GM13977 (cell line): ENCODE results near the gene WDPCP.

Experiments used
- DNase-seq: peaks from one replicate; pipeline ENCODE4 v3.0.0; 2012; ENCODE audit warnings: low spot score
- in situ Hi-C: fragments of 300-500 bp; cut with MboI; formaldehyde crosslinking; loops from one replicate; pipeline ENCODE4 v1.12.0; 2022; ENCODE audit warnings: low sequenced_read_pairs, low pct_unique_long_range_greater_than_20kb, mixed read lengths, inconsistent platforms; ENCODE audit not compliant: unreplicated experiment
- TF ChIP-seq, protein P1 (sequence below): IDR thresholded peaks from 2 replicates; pipeline ENCODE4 v1.5.1; 2012; ENCODE audit warnings: mild to moderate bottlenecking, control low read depth; ENCODE audit not compliant: insufficient read depth; ENCODE audit errors: extremely low read depth, missing control alignments

The WDPCP gene

DNA sequence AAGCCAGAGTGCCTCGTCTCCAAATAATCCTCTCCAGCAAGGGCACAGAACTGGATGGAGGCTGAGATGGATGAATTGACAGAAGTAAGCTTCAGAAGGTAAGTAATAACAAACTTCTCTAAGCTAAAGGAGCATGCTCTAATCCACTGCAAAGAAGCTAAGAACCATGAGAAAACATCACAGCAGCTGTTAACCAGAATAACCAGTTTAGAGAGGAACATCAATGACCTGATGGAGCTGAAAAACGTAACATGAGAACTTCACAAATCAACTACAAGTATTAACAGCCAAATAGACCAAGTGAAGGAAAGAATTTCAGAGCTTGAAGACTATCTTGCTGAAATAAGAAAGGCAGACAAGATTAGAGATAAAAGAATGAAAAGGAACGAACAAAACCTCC, 32.3 kb downstream of the WDPCP start:
- no peak for DNase-seq
- TF ChIP-seq, protein P1, sequence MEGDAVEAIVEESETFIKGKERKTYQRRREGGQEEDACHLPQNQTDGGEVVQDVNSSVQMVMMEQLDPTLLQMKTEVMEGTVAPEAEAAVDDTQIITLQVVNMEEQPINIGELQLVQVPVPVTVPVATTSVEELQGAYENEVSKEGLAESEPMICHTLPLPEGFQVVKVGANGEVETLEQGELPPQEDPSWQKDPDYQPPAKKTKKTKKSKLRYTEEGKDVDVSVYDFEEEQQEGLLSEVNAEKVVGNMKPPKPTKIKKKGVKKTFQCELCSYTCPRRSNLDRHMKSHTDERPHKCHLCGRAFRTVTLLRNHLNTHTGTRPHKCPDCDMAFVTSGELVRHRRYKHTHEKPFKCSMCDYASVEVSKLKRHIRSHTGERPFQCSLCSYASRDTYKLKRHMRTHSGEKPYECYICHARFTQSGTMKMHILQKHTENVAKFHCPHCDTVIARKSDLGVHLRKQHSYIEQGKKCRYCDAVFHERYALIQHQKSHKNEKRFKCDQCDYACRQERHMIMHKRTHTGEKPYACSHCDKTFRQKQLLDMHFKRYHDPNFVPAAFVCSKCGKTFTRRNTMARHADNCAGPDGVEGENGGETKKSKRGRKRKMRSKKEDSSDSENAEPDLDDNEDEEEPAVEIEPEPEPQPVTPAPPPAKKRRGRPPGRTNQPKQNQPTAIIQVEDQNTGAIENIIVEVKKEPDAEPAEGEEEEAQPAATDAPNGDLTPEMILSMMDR = no peak
- in situ Hi-C loops = no loop called here

DNA sequence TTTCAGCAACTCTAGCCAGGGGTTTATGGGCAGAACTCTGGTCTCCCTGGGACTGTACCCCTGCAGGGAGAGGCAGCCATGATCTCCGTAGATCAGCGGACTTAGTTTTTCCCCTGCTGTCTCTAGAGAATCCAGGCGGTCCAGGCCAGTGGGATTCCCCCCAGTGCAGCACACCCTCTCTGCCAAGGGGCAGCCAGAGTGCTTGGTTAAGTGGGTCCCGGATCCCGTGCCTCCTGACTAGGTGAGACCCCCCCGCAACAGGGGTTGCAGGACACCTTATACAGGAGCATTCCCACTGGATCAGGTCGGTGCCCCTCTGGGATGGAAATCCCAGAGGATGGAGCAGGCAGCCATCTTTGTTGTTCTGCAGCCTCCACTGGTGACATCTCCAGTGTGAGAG, 33.0 kb downstream of the WDPCP start:
- no peak for DNase-seq
- TF ChIP-seq, protein P1 = no peak
- in situ Hi-C loops = no loop called here

DNA sequence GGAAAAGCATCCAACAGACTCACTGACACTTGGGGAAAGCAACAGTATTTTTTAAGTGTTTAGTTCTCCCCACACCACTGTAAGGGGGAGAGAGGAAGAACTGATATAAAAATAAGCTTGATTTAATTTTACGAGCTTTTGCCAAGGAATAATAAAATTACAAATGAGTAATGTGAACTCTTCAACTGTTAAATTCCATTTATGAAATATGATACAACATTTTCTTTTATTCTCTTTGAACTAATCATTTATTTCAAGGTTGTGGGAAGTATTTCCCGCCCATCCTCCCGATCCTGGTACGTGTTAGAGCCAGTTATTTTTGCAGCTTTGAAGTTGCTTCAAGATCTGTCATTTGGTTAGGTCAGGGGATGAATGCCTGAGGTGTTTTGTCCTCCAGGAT, 35.2 kb downstream of the WDPCP start:
- no peak for DNase-seq
- in situ Hi-C loops = no loop called here
- TF ChIP-seq, protein P1 = no peak

DNA sequence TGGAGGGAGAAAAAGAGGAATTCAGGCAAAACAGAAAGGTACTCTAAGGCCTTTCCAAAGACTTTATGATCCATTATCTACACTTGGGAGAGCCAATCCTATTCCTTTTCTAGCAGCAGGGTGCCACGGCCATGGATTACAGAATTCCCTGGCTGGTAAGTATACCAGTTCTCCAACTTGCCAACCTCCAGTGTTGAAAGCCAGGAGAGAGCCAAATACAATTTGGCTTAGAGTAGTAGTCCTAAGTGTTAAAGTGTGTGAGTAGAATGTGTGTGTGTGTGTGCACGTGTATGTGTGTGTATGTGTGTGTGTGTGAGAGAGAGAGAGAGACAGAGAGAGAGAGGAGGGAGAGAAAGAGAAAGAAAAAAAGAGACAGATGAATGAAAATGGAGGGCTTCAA, 43.3 kb downstream of the WDPCP start:
- no peak for DNase-seq
- TF ChIP-seq, protein P1 = no peak
- in situ Hi-C loops = no loop called here

DNA sequence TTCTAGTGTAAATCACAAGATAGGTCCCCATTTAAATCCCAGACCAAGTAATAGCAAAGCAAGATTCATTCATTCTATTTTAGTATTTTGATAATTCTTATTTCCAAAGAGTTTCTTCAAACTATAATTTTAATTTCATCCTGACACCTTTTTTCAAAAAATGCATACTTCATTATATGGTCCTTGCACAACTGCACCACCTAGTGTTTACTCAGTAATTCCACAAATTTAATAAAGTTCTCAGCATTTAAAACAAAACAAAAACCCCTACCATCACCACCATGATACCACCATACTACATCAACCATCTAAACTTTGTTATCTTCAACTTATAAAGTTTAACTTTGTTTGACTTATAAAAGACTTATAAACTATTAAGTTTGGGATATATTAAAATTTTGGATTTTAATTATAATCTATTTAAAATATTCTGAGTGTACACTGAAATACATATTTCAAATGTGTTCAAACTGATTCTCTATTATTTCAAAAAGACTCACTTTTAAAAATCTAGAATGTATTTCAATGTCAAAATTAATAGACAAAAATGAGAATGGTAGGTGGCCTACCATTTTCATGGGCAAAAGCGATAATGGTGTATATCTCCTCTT, 44.2 kb downstream of the WDPCP start:
- DNase-seq = peak; percentile 30
- in situ Hi-C loops = no loop called here

DNA sequence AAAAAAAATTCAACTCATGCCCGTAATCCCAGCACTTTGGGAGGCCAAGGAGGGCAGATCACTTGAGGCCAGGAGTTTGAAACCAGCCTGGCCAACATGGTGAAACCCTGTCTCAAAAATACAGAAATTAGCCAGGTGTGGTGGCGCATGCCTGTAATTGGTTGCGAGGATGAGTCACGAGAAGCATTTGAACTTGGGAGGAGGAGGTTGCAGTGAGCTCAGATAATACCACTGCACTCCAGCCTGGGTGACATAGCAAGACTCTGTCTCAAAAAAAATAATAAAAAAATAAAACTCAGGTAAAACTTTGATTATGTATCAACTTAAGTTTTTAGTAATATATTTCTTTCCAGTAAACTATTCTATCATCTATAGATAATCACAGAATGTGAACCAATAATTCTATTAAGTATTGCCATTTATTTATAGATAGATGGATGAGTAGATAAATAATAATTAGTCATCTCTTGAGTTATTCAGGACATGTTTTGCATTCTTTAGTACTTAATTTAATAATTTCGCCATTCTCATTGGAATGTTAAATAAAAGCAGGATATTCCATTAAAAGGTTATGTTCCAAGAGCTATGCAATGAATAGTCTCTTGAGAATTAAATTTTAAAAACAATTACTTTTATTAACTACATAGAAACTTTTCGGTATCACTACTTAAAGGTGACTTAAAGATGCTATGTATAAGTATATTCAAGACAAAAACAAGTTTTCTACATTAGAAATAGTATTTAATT, 48.7 kb downstream of the WDPCP start:
- TF ChIP-seq, protein P1 = no peak
- in situ Hi-C loops = no loop called here
- DNase-seq = no peak

More for the DNA sequence above, 44.2 kb downstream of the WDPCP start:
- TF ChIP-seq, protein P1 = peak; percentile 53
